Subcutaneous adipose tissue (tissue), 4 donors: ENCODE data around the gene TMEM223. TPM values are rescaled to one million over a fixed set of nuclear protein-coding genes. Genes with fewer than 3 reads are reported as not detected.

Experiments used
- total RNA-seq, 4 donors: library from RNA; depleted of rRNA; stranded (reverse); fragments of >200 nt; gene quantifications; one replicate each; pipeline ENCODE4 v1.1.0, GENCODE V29; 2016
- TF ChIP-seq, protein P1 (sequence below): fragments of 450-650 bp; IDR thresholded peaks from one replicate; pipeline ENCODE4 v1.5.1; 2016; ENCODE audit warnings: low read depth, mild to moderate bottlenecking, control low read depth, antibody characterized with exemption, moderate library complexity

TMEM223 gene
- total RNA-seq, 4 donors from 2014 or later: 14.5 to 22.6 (median 19.3) TPM

DNA sequence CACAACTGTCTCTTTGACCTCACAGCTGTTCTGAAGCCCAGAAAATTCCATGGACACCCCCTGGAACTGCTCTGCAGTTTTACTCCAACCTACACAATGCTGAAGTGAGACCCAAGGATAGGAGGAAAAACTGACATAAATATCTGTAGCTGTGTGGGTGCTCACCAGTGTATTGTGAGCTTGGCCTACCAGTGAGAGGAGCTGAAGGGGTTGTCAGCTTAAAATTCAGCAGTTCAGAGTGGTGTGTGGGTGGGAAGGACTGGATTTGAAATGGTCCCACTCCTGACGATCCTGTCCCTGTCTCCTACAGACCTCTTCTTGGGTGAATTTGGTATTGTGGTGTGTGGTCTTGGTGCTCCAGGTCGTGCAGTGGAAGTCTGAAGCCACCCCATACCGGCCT is 2.2 kb downstream of the TMEM223 start:
- TF ChIP-seq, protein P1, sequence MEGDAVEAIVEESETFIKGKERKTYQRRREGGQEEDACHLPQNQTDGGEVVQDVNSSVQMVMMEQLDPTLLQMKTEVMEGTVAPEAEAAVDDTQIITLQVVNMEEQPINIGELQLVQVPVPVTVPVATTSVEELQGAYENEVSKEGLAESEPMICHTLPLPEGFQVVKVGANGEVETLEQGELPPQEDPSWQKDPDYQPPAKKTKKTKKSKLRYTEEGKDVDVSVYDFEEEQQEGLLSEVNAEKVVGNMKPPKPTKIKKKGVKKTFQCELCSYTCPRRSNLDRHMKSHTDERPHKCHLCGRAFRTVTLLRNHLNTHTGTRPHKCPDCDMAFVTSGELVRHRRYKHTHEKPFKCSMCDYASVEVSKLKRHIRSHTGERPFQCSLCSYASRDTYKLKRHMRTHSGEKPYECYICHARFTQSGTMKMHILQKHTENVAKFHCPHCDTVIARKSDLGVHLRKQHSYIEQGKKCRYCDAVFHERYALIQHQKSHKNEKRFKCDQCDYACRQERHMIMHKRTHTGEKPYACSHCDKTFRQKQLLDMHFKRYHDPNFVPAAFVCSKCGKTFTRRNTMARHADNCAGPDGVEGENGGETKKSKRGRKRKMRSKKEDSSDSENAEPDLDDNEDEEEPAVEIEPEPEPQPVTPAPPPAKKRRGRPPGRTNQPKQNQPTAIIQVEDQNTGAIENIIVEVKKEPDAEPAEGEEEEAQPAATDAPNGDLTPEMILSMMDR: no peak

DNA sequence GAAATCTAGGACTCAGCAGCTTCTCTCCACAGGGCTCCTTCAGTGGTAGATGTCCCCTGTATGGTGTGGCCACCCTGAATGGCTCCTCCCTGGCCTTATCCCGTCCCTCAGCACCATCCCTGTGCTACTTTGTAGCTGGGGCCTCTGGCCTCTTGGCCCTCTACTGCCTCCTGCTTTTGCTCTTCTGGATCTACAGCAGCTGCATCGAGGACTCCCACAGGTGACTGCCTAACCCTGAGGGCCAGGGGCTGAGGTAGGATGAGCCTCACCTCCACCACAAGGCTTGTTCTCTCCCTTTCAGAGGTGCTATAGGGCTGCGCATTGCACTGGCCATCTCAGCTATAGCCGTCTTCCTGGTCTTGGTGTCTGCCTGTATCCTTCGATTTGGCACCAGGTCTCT is 2.8 kb downstream of the TMEM223 start:
- TF ChIP-seq, protein P1: no peak

DNA sequence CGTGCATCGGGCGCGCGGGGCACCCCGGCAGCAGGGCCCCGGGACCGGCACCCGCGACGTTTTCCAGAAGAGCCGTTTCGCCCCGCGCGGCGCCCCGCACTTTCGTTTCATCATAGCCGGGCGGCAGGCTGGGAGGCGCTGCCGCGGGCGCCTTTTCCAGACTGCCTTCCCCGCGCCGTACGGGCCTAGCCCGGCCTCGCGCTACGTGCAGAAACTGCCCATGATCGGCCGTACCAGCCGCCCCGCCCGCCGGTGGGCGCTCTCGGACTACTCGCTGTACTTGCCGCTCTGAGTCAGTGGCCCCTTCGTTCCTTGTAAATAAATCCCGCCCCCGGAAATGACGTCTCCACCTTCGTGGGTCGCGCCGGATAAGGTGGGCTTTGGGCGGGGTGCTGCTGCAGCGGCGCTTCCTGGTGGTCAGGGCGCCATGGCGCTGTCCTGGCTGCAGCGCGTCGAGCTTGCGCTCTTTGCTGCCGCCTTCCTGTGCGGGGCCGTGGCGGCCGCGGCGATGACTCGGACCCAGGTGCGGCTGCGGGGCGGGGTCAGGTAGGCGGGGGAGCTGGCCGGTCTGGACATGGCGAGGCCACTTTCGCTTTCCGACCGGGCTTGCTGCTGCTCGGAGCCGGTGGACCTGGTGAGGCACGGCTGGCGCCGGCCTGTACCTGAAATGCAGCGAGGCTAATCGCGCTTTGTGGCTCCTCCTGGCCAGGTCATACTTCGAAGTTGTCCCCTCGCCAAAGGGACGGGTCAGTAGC is 4.6 kb downstream of the TMEM223 start, which contains the start of gene TMEM179B:
Gene TMEM179B, plus strand, starts transcription at position 398 of the 755 bp plus-strand sequence. Its CDS starts 30 bp downstream, at position 428.
- TF ChIP-seq, protein P1: no peak

DNA sequence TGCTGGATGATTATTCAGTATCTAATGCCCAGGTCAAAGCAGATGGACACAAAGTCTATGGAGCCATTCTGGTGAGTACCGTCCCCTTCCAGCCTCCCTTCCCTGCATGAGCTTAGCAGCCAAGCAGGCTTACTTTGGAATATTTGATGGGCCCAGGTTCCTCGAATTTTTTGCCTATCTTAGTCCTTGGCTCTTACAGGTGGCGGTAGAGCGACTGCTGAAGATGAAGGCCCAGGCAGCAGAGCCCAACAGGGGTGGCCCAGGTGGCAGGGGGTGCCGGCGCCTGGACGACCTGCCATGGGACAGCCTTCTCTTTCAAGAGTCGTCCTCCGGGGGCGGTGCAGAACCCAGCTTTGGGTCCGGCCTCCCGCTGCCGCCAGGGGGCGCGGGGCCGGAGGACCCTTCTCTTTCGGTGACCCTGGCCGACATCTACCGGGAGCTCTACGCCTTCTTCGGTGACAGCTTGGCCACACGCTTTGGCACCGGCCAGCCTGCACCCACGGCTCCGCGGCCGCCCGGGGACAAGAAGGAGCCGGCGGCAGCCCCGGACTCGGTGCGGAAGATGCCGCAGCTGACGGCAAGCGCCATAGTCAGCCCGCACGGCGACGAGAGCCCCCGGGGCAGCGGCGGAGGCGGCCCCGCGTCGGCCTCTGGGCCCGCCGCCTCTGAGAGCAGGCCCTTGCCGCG is 5.3 kb downstream of the TMEM223 start:
- TF ChIP-seq, protein P1: no peak

DNA sequence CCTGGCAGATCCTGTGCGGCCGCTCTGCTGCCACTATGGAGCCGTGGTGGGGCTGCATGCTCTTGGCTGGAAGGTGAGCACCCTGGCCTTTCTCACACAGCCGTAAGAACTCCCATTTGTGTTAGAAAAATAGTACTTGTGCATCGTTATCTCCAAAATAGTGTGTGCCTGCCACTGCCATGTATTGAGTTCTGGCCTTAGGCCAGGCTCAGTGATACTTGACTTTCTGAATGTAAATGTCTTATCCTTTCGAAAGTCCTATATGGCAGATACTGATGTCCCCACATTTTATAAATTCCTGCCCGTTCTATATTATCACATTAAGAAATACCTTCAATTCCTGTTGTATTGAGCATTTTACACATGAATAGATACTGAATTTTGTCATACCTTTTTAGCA is 9.1 kb downstream of the TMEM223 start:
- TF ChIP-seq, protein P1: no peak

DNA sequence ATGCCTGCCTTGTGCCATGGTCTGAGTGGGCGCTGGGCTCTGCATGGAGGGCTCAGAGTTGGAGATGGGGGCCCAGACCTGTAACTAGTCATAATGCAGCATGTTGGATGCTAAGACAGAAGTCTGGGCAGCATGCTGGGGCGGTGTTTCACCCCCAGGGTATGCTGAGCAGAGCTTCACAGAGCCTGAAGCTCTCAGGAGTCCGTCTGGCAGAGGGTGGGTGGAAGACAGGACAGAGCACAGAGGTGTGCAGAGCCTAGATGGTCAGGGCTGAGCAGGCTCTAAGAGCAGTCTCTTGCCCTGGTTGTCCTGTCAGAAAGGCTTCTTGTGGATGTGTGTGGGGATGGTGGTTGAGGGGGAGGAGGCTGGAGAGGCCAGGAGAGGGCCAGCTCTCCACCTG is 13.4 kb downstream of the TMEM223 start:
- TF ChIP-seq, protein P1: no peak

DNA sequence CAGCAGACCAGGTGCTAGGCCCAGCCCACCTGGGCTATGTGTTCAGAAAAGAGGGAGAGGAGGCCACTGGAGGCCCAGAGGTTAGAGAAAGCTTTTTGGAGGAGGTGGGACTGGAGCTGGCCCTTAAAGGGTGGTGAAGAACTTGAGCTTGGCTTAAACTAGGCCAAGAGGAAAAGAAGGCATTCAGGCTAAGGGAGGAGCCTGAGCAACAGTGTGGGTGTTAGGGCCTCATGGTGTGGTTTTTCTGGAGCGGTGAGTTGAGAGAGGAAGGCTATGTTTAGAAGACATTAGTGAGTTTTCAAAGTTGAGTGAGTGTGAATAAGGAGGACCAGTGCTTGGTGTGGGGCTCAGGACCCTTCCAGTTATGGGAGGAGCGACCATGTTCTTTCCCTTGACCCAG is 14.4 kb downstream of the TMEM223 start:
- TF ChIP-seq, protein P1: no peak
